Activated naive CD8-positive, alpha-beta T cell treated with anti-CD3 and anti-CD28 coated beads for 36 hours (primary cell): ENCODE results near the gene NRXN2. TPM values are rescaled to one million over a fixed set of nuclear protein-coding genes. Genes with fewer than 3 reads are reported as not detected.
"Not testable (repeated sequence)": the region's sequence is repeated elsewhere in the genome, so short reads cannot be mapped to it uniquely, and the experiment has no call there.

ENCODE experiments used
- DNase-seq: peaks from one replicate; pipeline ENCODE4 v3.0.0; 2021
- H3K27ac Mint-ChIP-seq: one replicate; pipeline ENCODE4 v1.8.0; 2022; ENCODE audit warnings: mild to moderate bottlenecking, moderate library complexity, mixed read lengths
- H3K27me3 Mint-ChIP-seq: one replicate; pipeline ENCODE4 v1.8.0; 2022; ENCODE audit warnings: mild to moderate bottlenecking, mixed read lengths
- H3K36me3 Mint-ChIP-seq: one replicate; pipeline ENCODE4 v1.8.0; 2021; ENCODE audit warnings: mild to moderate bottlenecking, mixed read lengths
- H3K4me1 Mint-ChIP-seq: one replicate; pipeline ENCODE4 v1.8.0; 2021; ENCODE audit warnings: mixed read lengths
- H3K4me3 Mint-ChIP-seq: one replicate; pipeline ENCODE4 v1.8.0; 2022; ENCODE audit warnings: mild to moderate bottlenecking, moderate library complexity, mixed read lengths
- H3K9me3 Mint-ChIP-seq: one replicate; pipeline ENCODE4 v1.8.0; 2022; ENCODE audit warnings: mixed read lengths
- total RNA-seq, 2 experiments: library from RNA; stranded (reverse); gene quantifications; one replicate each; pipeline ENCODE4 v1.2.3, GENCODE V29; 2021

NRXN2 gene
- total RNA-seq, 2 experiments from 2014 or later: 0.20 to 0.58 TPM

GRCh38 chr11:64713781-64714363 is 9.1 kb downstream of the NRXN2 start:
- H3K36me3 Mint-ChIP-seq: no peaks in the 10 kb centered on the region
- DNase-seq: no peak
- peaks cover 75% of the 10 kb centered on the region for H3K27me3 Mint-ChIP-seq
- no peak overlapping the region for H3K4me3 Mint-ChIP-seq
- peaks cover 12% of the 10 kb centered on the region for H3K4me1 Mint-ChIP-seq
- no peak overlapping the region for H3K27ac Mint-ChIP-seq
- H3K9me3 Mint-ChIP-seq: no peaks in the 10 kb centered on the region

- Mint-ChIP-seq H3K4me3 (no peak overlapping the region), H3K4me1 (peaks cover 12% of the 10 kb centered on the region), H3K27ac (no peak overlapping the region), H3K27me3 (peaks cover 78% of the 10 kb centered on the region), H3K9me3 (no peaks in the 10 kb centered on the region), H3K36me3 (no peaks in the 10 kb centered on the region)
- DNase-seq: no peak
Observed at GRCh38 chr11:64713016-64713707, 9.8 kb downstream of the NRXN2 start.

DNA sequence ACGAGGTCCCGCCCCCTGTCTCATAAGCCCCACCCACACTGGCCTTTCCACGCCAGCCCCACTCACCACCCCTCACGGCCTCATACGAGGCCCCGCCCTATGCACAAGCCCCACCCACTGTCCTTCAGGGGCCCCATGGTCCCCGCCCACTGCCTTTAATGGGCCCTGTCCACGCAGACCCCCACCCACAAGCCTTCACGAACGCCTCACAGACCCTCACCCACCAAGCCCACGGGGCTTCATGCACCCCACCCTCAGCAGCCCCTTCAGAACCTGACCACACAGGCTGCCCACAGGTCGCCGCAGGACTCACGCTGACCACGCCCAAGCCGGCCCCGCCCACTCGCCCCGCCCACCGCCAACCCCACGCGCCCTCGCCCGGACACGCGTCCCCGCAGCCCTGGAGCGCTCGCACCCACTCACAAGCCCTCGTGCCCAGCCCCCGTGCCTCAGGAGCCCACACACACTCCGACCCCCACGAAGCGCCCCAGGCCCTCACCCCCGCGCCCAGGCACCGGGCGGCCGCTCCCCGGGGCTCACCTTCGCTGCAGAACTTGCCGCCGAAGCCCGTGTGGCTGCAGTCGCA is 10.5 kb downstream of the NRXN2 start:
- Mint-ChIP-seq H3K36me3 (no peaks in the 10 kb centered on the region), H3K4me1 (peaks cover 12% of the 10 kb centered on the region), H3K4me3 (no peak overlapping the region), H3K27ac (no peak overlapping the region), H3K9me3 (no peaks in the 10 kb centered on the region), H3K27me3 (peaks cover 78% of the 10 kb centered on the region)
- no peak for DNase-seq

DNA sequence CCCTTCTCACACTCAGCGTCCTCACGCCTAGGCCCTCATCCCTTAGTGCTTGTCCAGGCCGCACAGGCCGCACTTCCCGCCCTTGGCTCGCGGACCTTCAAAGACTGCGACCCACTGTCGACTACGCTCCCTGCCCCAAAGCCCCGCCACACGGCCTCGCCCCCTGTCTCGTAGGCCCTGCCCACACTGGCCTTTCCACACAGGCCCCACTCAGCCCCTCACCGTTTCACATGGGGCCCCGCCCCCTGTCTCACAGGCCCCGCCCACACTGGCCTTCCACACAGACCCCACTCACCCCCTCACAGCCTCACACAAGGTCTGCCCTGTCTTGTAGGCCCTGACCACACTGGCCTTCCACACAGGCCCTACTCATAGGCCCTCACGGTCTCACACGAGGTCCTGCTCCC is 11.0 kb downstream of the NRXN2 start:
- Mint-ChIP-seq H3K4me3 (no peak overlapping the region), H3K27me3 (peaks cover 73% of the 10 kb centered on the region), H3K27ac (no peak overlapping the region), H3K4me1 (peaks cover 12% of the 10 kb centered on the region), H3K9me3 (no peaks in the 10 kb centered on the region), H3K36me3 (no peaks in the 10 kb centered on the region)
- DNase-seq: no peak

GRCh38 chr11:64711138-64711955 is 11.7 kb downstream of the NRXN2 start:
- no peak overlapping the region for H3K4me3 Mint-ChIP-seq
- H3K4me1 Mint-ChIP-seq: peaks cover 12% of the 10 kb centered on the region
- DNase-seq: no peak
- no peaks in the 10 kb centered on the region for H3K36me3 Mint-ChIP-seq
- H3K9me3 Mint-ChIP-seq: no peaks in the 10 kb centered on the region
- no peak overlapping the region for H3K27ac Mint-ChIP-seq
- peaks cover 67% of the 10 kb centered on the region for H3K27me3 Mint-ChIP-seq

DNA sequence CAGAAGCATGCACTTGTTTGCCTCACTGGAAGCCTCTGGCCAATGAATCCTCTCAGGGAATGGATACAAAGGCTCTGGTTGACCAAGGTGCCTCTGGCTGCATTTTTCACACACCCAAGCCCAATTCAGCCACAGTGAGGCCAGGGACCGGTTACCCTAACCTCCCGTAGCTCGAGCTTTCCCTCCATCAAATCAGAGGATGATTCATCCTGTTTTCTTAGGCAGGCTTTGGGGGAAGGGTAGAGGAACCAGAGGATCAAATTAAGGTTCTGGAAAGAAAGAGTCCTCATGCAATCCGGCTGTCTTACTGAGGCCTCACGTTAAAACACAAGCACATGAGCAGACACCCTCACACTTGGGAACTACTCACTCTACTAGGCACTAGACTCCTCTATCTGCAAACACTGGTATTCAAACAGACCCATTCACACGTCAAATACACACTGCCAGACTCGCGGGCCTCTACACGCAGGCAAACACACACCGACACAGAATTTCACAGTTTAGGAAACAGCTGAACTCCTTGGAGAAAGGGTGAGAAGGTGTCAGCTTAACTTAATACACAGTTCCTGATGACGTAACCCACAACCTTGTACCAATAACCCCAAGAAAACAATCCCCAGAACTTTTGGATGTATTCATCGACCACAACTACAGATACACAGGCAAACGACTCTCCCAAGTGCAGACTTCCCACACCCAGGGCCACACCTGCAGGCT is 12.4 kb downstream of the NRXN2 start:
- no peaks in the 10 kb centered on the region for H3K9me3 Mint-ChIP-seq
- no peak overlapping the region for H3K4me3 Mint-ChIP-seq
- H3K27me3 Mint-ChIP-seq: peaks cover 60% of the 10 kb centered on the region
- no peak overlapping the region for H3K27ac Mint-ChIP-seq
- H3K4me1 Mint-ChIP-seq: peaks cover 10% of the 10 kb centered on the region
- H3K36me3 Mint-ChIP-seq: no peaks in the 10 kb centered on the region
- DNase-seq: no peak

GRCh38 chr11:64705501-64705900 is 17.5 kb downstream of the NRXN2 start:
- no peaks in the 10 kb centered on the region for H3K36me3 Mint-ChIP-seq
- H3K27ac Mint-ChIP-seq: no peak overlapping the region
- H3K27me3 Mint-ChIP-seq: peaks cover 30% of the 10 kb centered on the region

GRCh38 chr11:64703048-64703447 is 19.9 kb downstream of the NRXN2 start:
- Mint-ChIP-seq H3K36me3 (no peaks in the 10 kb centered on the region), H3K27ac (no peak overlapping the region), H3K4me3 (no peak overlapping the region), H3K27me3 (peaks cover 12% of the 10 kb centered on the region), H3K9me3 (no peaks in the 10 kb centered on the region), H3K4me1 (no peaks in the 10 kb centered on the region)
- no peak for DNase-seq

More at GRCh38 chr11:64705501-64705900, 17.5 kb downstream of the NRXN2 start:
- no peaks in the 10 kb centered on the region for H3K9me3 Mint-ChIP-seq
- no peak for DNase-seq
- no peak overlapping the region for H3K4me3 Mint-ChIP-seq
- H3K4me1 Mint-ChIP-seq: no peaks in the 10 kb centered on the region

- H3K27ac Mint-ChIP-seq, H3K36me3 Mint-ChIP-seq: not testable (repeated sequence)
- H3K27me3 Mint-ChIP-seq: peaks cover 11% of the 10 kb centered on the region
Observed at GRCh38 chr11:64701956-64702355, 21.0 kb downstream of the NRXN2 start.

DNA sequence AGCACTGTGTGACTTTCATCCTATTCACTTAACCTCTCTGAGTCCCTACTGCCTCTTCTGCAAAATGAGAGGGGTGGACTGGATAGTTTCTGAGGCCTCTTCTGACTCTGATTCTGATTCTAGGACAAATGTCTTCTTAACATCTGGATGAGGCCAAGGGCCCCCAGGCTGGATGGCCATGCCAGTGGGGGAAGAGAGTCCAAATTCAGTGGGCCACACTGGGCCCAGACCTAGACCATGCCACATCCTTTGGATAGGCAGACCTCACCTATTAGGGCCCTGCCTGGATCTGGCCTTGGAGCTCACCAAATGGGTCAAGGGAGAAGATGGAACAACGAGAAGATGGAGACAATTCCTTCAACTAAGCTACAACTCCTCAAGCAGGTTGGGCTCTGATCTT is 24.6 kb downstream of the NRXN2 start:
- Mint-ChIP-seq H3K4me3 (no peak overlapping the region), H3K4me1 (no peaks in the 10 kb centered on the region), H3K27me3 (peaks cover 5% of the 10 kb centered on the region), H3K9me3 (no peaks in the 10 kb centered on the region), H3K27ac (no peak overlapping the region), H3K36me3 (no peaks in the 10 kb centered on the region)
- DNase-seq: no peak

More at GRCh38 chr11:64701956-64702355, 21.0 kb downstream of the NRXN2 start:
- H3K4me1 Mint-ChIP-seq, H3K4me3 Mint-ChIP-seq, H3K9me3 Mint-ChIP-seq, DNase-seq: not testable (repeated sequence)

DNA sequence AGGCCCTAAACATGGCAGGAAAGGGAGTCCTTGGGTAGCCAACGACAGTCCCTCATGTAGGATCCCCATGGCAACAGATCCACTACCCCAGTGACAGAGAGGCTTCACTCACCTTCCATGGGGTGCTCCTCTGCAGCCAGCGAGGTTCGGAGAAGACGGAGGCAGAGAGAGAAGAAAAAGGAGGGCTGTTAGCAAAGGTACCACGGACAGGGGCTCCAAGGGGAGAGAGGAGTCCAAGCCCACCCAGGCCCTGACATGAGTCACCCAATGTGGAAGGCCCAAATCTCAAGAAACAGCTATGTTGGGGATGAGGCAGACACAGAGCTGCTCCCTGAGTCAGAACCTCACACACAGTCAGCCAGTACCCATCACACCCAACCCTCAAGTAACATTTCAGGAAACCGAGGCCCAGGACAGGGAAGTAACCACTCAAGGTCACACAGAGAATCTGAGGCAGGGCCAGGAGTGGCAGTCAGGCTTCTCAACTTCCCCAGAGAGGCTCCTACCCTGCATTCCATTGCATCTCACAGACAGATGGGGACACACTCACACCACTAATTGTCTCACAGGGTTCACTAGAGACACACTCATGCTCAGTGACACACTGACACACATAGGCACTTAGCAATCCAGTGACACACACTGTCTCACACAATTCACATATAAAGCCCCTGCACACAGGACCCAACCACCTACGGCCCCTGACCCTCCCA is 25.2 kb downstream of the NRXN2 start:
- Mint-ChIP-seq H3K4me3 (no peak overlapping the region), H3K27ac (no peak overlapping the region), H3K27me3 (peaks cover 9% of the 10 kb centered on the region), H3K9me3 (no peaks in the 10 kb centered on the region), H3K36me3 (no peaks in the 10 kb centered on the region), H3K4me1 (peaks cover 4% of the 10 kb centered on the region)
- no peak for DNase-seq

GRCh38 chr11:64696045-64696444 is 27.0 kb downstream of the NRXN2 start:
- Mint-ChIP-seq H3K4me1 (peaks cover 15% of the 10 kb centered on the region), H3K9me3 (no peaks in the 10 kb centered on the region), H3K27ac (no peak overlapping the region), H3K4me3 (no peak overlapping the region), H3K27me3 (peaks cover 20% of the 10 kb centered on the region), H3K36me3 (no peaks in the 10 kb centered on the region)
- DNase-seq: no peak

GRCh38 chr11:64695548-64695947 is 27.4 kb downstream of the NRXN2 start:
- no peak for DNase-seq
- Mint-ChIP-seq H3K4me3 (no peak overlapping the region), H3K27ac (no peak overlapping the region), H3K9me3 (no peaks in the 10 kb centered on the region), H3K4me1 (peaks cover 15% of the 10 kb centered on the region), H3K36me3 (no peaks in the 10 kb centered on the region), H3K27me3 (peaks cover 20% of the 10 kb centered on the region)

GRCh38 chr11:64694821-64695365 is 28.1 kb downstream of the NRXN2 start:
- Mint-ChIP-seq H3K9me3 (no peaks in the 10 kb centered on the region), H3K27ac (no peak overlapping the region), H3K36me3 (no peaks in the 10 kb centered on the region), H3K4me3 (no peak overlapping the region), H3K4me1 (peaks cover 15% of the 10 kb centered on the region), H3K27me3 (peaks cover 20% of the 10 kb centered on the region)
- DNase-seq: no peak
